HG02840 (cell line): ENCODE results near the gene CHMP4B.

ENCODE experiments used
- ATAC-seq: cut with Tn5 transposase; IDR thresholded peaks from one replicate; pipeline ENCODE4 v1.9.1; 2021; ENCODE audit warnings: mild to moderate bottlenecking, moderate library complexity, moderate number of reproducible peaks; ENCODE audit not compliant: unreplicated experiment, low FRiP score

The CHMP4B gene

GRCh38 chr20:33810885-33811775, at the start of gene CHMP4B:
Gene CHMP4B (plus strand): TSS chr20:33811348. CDS start chr20:33811469, 121 bp downstream.
- ATAC-seq = peak; percentile 94

- no peak for ATAC-seq
Observed at GRCh38 chr20:33761698-33762250, 49.4 kb upstream of the CHMP4B start.

- no peak for ATAC-seq
Observed at GRCh38 chr20:33765099-33765498, 46.0 kb upstream of the CHMP4B start.

- no peak for ATAC-seq
Observed at GRCh38 chr20:33765592-33765991, 45.6 kb upstream of the CHMP4B start.

GRCh38 chr20:33766686-33767085, 44.5 kb upstream of the CHMP4B start:
- no peak for ATAC-seq

GRCh38 chr20:33767777-33768138, 43.4 kb upstream of the CHMP4B start:
- no peak for ATAC-seq

- no peak for ATAC-seq
Observed at GRCh38 chr20:33769043-33769442, 42.1 kb upstream of the CHMP4B start.

GRCh38 chr20:33770005-33770404, 41.1 kb upstream of the CHMP4B start:
- ATAC-seq = no peak

GRCh38 chr20:33771938-33772337, 39.2 kb upstream of the CHMP4B start:
- ATAC-seq = no peak

- ATAC-seq = no peak
Observed at GRCh38 chr20:33772439-33772838, 38.7 kb upstream of the CHMP4B start.

GRCh38 chr20:33773412-33774089, 37.6 kb upstream of the CHMP4B start:
- no peak for ATAC-seq

GRCh38 chr20:33777816-33778215, 33.3 kb upstream of the CHMP4B start:
- ATAC-seq = no peak

- no peak for ATAC-seq
Observed at GRCh38 chr20:33781133-33781532, 30.0 kb upstream of the CHMP4B start.

GRCh38 chr20:33781945-33782344, 29.2 kb upstream of the CHMP4B start:
- ATAC-seq = no peak

- ATAC-seq = no peak
Observed at GRCh38 chr20:33783256-33783655, 27.9 kb upstream of the CHMP4B start.

- no peak for ATAC-seq
Observed at GRCh38 chr20:33783818-33784217, 27.3 kb upstream of the CHMP4B start.

GRCh38 chr20:33784225-33784624, 26.9 kb upstream of the CHMP4B start:
- ATAC-seq = no peak

- no peak for ATAC-seq
Observed at GRCh38 chr20:33785503-33785902, 25.6 kb upstream of the CHMP4B start.

- no peak for ATAC-seq
Observed at GRCh38 chr20:33787253-33787891, 23.8 kb upstream of the CHMP4B start.

GRCh38 chr20:33788351-33789049, 22.6 kb upstream of the CHMP4B start:
- ATAC-seq = no peak
